K562 (cell line): ENCODE results near the gene ZCWPW1. TPM values are rescaled to one million over a fixed set of nuclear protein-coding genes. Genes with fewer than 3 reads are reported as not detected.

Experiments used
- ATAC-seq: fragments of 200-7000 bp; cut with Tn5 transposase; 3 replicates; pipeline ENCODE4 v1.9.1; 2020; ENCODE audit warnings: moderate library complexity
- BruUV-seq: library from RNA; stranded (reverse); fragments of 400-500 nt; replicated peaks from 2 replicates; lab custom pipeline; 2021; lab: Mats Ljungman, UMichigan
- CTCF ChIA-PET: fragments of 300-600 bp; formaldehyde crosslinking; extraction: SDS; loops from one replicate; lab custom pipeline; 2021; ENCODE audit warnings: low intra/inter-chr PET ratio; lab: Yijun Ruan, JAX
- POLR2A ChIA-PET: fragments of 300-600, 350-650 bp; sonication (Branson Sonifier 250); formaldehyde crosslinking; extraction: SDS; loops from one replicate; lab custom pipeline; 2021; ENCODE audit warnings: antibody characterized with exemption, inconsistent platforms; lab: Yijun Ruan, JAX
- DNase-seq, 4 experiments: peaks; one replicate each; pipeline versions ENCODE4 v3.0.0 to v3.0.0-alpha.2; 2011 to 2018; ENCODE audit warnings: low spot score in 3 of 4, mixed read lengths in 3 of 4; ENCODE audit errors: extremely low read depth in 1 of 4
- FAIRE-seq: peaks from 2 replicates; lab custom pipeline; 2011; peaks lifted over from hg19 to GRCh38; lab: Jason Lieb, UNC
- H2AFZ ChIP-seq: 2 replicates; pipeline ENCODE4 v1.6.0; 2011; ENCODE audit warnings: low read depth, low read length, control low read depth, inconsistent platforms
- H3K27ac ChIP-seq: fragments of 200-600 bp; 3 replicates; pipeline ENCODE4 v1.8.0; 2011; ENCODE audit warnings: low read depth, mild to moderate bottlenecking, control low read depth, inconsistent platforms, low read length, moderate library complexity, mixed read lengths; ENCODE audit errors: extremely low read depth
- H3K27me3 ChIP-seq, 2 experiments: fragments of 300-600 bp in 1 of 2; 2 replicates in 1 of 2; 3 replicates in 1 of 2; pipeline versions ENCODE4 v1.6.0 to v1.8.0; 2011; ENCODE audit warnings: inconsistent platforms in 2 of 2, low read length in 2 of 2, mild to moderate bottlenecking in 1 of 2, mixed read lengths in 1 of 2, moderate library complexity in 1 of 2; ENCODE audit not compliant: control insufficient read depth in 2 of 2, insufficient read depth in 2 of 2
- H3K36me3 ChIP-seq: fragments of 300-600 bp; 3 replicates; pipeline ENCODE4 v1.8.0; 2011; ENCODE audit warnings: mild to moderate bottlenecking, low read length, inconsistent platforms; ENCODE audit not compliant: control insufficient read depth, insufficient read depth
- H3K4me1 ChIP-seq, 2 experiments: fragments of 200-600 bp in 1 of 2; replicated peaks in 1 of 2; 2 replicates in 1 of 2; 3 replicates in 1 of 2; pipeline versions ENCODE4 v1.5.1 to v1.8.0; 2011; ENCODE audit warnings: inconsistent platforms in 2 of 2, low read length in 2 of 2, mild to moderate bottlenecking in 1 of 2, mixed read lengths in 1 of 2, moderate library complexity in 1 of 2; ENCODE audit not compliant: control insufficient read depth in 2 of 2, insufficient read depth in 2 of 2
- H3K4me2 ChIP-seq: 2 replicates; pipeline ENCODE4 v1.6.1; 2011; ENCODE audit warnings: low read length, control low read depth, inconsistent platforms, mixed read lengths; ENCODE audit not compliant: insufficient read depth
- H3K4me3 ChIP-seq: fragments of 200-600 bp; sonication (generic), shearing (Covaris generic); 2 replicates; pipeline ENCODE4 v1.5.1; 2016; ENCODE audit warnings: control low read depth, inconsistent platforms
- H3K79me2 ChIP-seq: fragments of 200-600 bp; 3 replicates; pipeline ENCODE4 v1.8.0; 2011; ENCODE audit warnings: low read length, inconsistent platforms; ENCODE audit not compliant: control insufficient read depth, insufficient read depth
- H3K9ac ChIP-seq, 2 experiments: 2 replicates each; pipeline versions ENCODE4 v1.6.0 to v1.6.1; 2011; ENCODE audit warnings: low read depth in 2 of 2, low read length in 2 of 2, control low read depth in 1 of 2, inconsistent platforms in 1 of 2, mild to moderate bottlenecking in 1 of 2, mixed read lengths in 1 of 2; ENCODE audit not compliant: insufficient read depth in 1 of 2
- H3K9me1 ChIP-seq: one replicate; pipeline ENCODE4 v1.6.0; 2011; ENCODE audit warnings: inconsistent platforms, mild to moderate bottlenecking, low read length, moderate library complexity; ENCODE audit not compliant: control insufficient read depth, insufficient read depth
- H3K9me3 ChIP-seq: replicated peaks from 2 replicates; pipeline ENCODE4 v1.5.1; 2011; ENCODE audit warnings: low read depth, low read length, inconsistent platforms; ENCODE audit not compliant: control insufficient read depth, insufficient read depth
- H4K20me1 ChIP-seq: replicated peaks from 2 replicates; pipeline ENCODE4 v1.6.1; 2011; ENCODE audit warnings: low read length, inconsistent platforms, mixed read lengths; ENCODE audit not compliant: control insufficient read depth, insufficient read depth
- NELFE ChIP-seq: IDR thresholded peaks from 2 replicates; pipeline ENCODE4 v1.6.1; 2011; ENCODE audit warnings: mild to moderate bottlenecking; ENCODE audit not compliant: insufficient read depth, insufficient read length
- RBM39 ChIP-seq: fragments of 200-400 bp; formaldehyde crosslinking; optimal IDR thresholded peaks from 2 replicates; pipeline ENCODE3; 2018; ENCODE audit warnings: low read depth, low read length
- SOX6 ChIP-seq: fragments of 450-650 bp; IDR thresholded peaks from 2 replicates; pipeline ENCODE4 v1.6.1; 2014; ENCODE audit warnings: mild to moderate bottlenecking
- ZBTB8A ChIP-seq: fragments of 450-650 bp; IDR thresholded peaks from 2 replicates; pipeline ENCODE4 v1.6.1; 2018; ENCODE audit warnings: mild to moderate bottlenecking, moderate library complexity; ENCODE audit not compliant: partially characterized antibody
- ZNF23 ChIP-seq: fragments of 250-450 bp; sonication (Bioruptor Pico); IDR thresholded peaks from 2 replicates; pipeline ENCODE4 v1.4.0; 2020; ENCODE audit warnings: mild to moderate bottlenecking
- ZNF830 ChIP-seq: fragments of 250-450 bp; sonication (Bioruptor Pico); IDR thresholded peaks from 2 replicates; pipeline ENCODE4 v1.5.0; 2021; ENCODE audit warnings: mild to moderate bottlenecking
- WGBS: fragments of 100-300 bp; shearing (Covaris generic); methylation state at CpG from one replicate; pipeline ENCODE4 v1.1.6; 2016; ENCODE audit warnings: low coverage, mixed read lengths; ENCODE audit not compliant: insufficient coverage; ENCODE audit errors: missing lambda C conversion rate; 5-methylcytosine and 5-hydroxymethylcytosine counted together
- in situ Hi-C: fragments of 300-500 bp; cut with MboI; formaldehyde crosslinking; loops from 4 replicates; pipeline ENCODE4 v1.15.0; 2018; ENCODE audit warnings: inconsistent platforms, mixed read lengths
- intact Hi-C: fragments of 100-400 bp; cut with micrococcal nuclease; formaldehyde crosslinking; loops from 2 replicates; pipeline ENCODE4 v1.14.2; 2022
- polyA plus RNA-seq, 8 experiments: library from polyadenylated mRNA; depleted of rRNA in 4 of 8; stranded (reverse) in 5 of 8; unstranded in 3 of 8; fragments of >200 nt; fragmentation: Nextera tagmentation in 2 of 8; fragmentation: Illumina TruSeq in 1 of 8; extraction: Ambion mirVana in 2 of 8; extraction: Trizol in 1 of 8; gene quantifications; 2 replicates each; pipeline versions ENCODE4 v1.2.1 to v1.2.3, GENCODE V29; 2011 to 2014; ENCODE audit warnings: inconsistent platforms in 1 of 8, missing spikeins in 1 of 8
- total RNA-seq, 7 experiments: library from RNA; depleted of rRNA in 6 of 7; stranded (reverse); fragments of >200 nt in 6 of 7; fragmentation: Illumina TruSeq in 2 of 7; extraction: Trizol in 2 of 7; gene quantifications; 2 replicates each; pipeline versions ENCODE4 v1.2.1 to v1.2.3, GENCODE V29; 2011 to 2021; ENCODE audit warnings: low replicate concordance in 1 of 7
- TF ChIP-seq, protein P1 (sequence below): fragments of 450-650 bp; IDR thresholded peaks from 2 replicates; pipeline ENCODE4 v1.6.1; 2016; ENCODE audit warnings: mild to moderate bottlenecking, moderate library complexity

ZCWPW1 gene
- total and polyA plus RNA-seq, 9 of the 15 experiments (the other 6 are each of a cell fraction or from before 2014, with no cell fraction given), result 0.18 to 1.7 (median 1.2) TPM

DNA sequence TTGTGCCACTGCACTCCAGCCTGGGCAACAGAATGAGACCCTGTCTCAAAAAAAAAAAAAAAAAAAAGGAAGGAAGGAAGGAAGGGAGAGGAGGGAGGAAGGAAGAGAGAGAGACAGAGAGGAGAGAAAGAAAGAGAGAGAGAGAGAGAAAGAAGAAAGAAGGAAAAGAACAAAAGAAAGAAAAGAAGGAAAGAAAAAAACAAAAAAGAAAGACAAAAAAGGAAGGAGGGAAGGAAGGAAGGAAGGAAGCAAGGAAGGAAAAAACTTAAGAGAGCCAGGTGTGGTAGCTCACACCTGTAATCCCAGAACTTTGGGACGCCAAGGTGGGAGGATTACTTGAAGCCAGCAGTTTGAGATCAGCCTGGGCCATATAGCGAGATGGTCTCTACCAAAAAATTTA lies 36.3 kb upstream of the ZCWPW1 start (continued):
- no peak for TF ChIP-seq SOX6

DNA sequence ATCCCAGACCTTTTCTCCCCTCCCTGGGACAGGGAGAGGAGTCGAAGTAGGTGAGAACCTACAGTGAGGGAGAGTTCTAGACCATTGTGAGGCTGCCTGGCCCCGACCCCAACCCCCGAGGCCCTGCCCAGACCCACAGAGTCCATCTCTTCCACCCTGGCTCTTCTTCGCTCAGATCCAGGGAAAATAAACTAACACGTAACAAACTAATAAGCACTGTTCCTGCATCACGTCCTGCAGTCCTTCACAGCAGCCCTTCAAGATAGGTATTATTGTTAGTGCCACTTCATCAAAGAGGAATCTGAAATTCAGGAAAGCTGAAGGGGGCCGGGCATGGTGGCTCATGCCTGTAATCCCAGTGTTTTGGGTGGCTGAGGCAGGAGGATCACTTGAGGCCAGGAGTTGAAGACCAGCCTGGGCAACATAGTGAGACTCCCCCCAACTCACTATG lies 35.7 kb upstream of the ZCWPW1 start, which contains the start of gene SPACDR:
Gene SPACDR, minus strand, starts transcription at position 51 of the 451 bp plus-strand sequence. CDS start 235 bp downstream, outside the sequence.
- no peaks in the 10 kb centered on the region for H3K9me1 ChIP-seq
- intact Hi-C loops (no loop called here), in situ Hi-C loops (loop anchor here (25.0 kb wide), 1 partner anchor 98 kb away; the partner anchor contains the start of gene SAP25)
- ChIA-PET POLR2A (interaction anchor here (0.7 kb wide), 1 partner anchor 1013 kb away, joined by 3 read pairs; no protein-coding TSS in a partner anchor), CTCF (interaction anchor here (3.4 kb wide), 1 partner anchor 95 kb away, joined by 10 read pairs; no protein-coding TSS in a partner anchor)
- H3K4me2 ChIP-seq, result no peak within 1 kb of the TSS
- FAIRE-seq, result no peak
- no peaks in the 10 kb centered on the region for H3K9me3 ChIP-seq
- H3K4me1 ChIP-seq, result peaks cover 0 to 20% of the 10 kb centered on the region in 2 experiments; a peak in 2 of 5 replicates
- H3K9ac ChIP-seq, result peak within 1 kb of the TSS in 1 of 2 experiments; percentile 79; a peak in 2 of 4 replicates
- 46% methylated on average over 7 of the region's 7 CpGs for WGBS
- peaks cover 20% of the 10 kb centered on the region; the same call in 2 of the 3 replicates for H3K36me3 ChIP-seq
- peaks cover 8% of the 10 kb centered on the region; the same call in 1 of the 2 replicates for H4K20me1 ChIP-seq
- BruUV-seq, result no TSS peak
- no peak within 1 kb of the TSS for H3K4me3 ChIP-seq
- no peak for DNase-seq
- no peak within 1 kb of the TSS for H3K27ac ChIP-seq
- H2AFZ ChIP-seq, result no peak within 1 kb of the TSS
- H3K79me2 ChIP-seq, result no peaks in the 10 kb centered on the region
- no peaks in the 10 kb centered on the region for H3K27me3 ChIP-seq
- no peak for ATAC-seq
- TF ChIP-seq NELFE (no peak), ZNF830 (CRISPR knock-in tag) (no peak), ZBTB8A (no peak), RBM39 (no peak), ZNF23 (CRISPR knock-in tag) (no peak)
- TF ChIP-seq, protein P1, sequence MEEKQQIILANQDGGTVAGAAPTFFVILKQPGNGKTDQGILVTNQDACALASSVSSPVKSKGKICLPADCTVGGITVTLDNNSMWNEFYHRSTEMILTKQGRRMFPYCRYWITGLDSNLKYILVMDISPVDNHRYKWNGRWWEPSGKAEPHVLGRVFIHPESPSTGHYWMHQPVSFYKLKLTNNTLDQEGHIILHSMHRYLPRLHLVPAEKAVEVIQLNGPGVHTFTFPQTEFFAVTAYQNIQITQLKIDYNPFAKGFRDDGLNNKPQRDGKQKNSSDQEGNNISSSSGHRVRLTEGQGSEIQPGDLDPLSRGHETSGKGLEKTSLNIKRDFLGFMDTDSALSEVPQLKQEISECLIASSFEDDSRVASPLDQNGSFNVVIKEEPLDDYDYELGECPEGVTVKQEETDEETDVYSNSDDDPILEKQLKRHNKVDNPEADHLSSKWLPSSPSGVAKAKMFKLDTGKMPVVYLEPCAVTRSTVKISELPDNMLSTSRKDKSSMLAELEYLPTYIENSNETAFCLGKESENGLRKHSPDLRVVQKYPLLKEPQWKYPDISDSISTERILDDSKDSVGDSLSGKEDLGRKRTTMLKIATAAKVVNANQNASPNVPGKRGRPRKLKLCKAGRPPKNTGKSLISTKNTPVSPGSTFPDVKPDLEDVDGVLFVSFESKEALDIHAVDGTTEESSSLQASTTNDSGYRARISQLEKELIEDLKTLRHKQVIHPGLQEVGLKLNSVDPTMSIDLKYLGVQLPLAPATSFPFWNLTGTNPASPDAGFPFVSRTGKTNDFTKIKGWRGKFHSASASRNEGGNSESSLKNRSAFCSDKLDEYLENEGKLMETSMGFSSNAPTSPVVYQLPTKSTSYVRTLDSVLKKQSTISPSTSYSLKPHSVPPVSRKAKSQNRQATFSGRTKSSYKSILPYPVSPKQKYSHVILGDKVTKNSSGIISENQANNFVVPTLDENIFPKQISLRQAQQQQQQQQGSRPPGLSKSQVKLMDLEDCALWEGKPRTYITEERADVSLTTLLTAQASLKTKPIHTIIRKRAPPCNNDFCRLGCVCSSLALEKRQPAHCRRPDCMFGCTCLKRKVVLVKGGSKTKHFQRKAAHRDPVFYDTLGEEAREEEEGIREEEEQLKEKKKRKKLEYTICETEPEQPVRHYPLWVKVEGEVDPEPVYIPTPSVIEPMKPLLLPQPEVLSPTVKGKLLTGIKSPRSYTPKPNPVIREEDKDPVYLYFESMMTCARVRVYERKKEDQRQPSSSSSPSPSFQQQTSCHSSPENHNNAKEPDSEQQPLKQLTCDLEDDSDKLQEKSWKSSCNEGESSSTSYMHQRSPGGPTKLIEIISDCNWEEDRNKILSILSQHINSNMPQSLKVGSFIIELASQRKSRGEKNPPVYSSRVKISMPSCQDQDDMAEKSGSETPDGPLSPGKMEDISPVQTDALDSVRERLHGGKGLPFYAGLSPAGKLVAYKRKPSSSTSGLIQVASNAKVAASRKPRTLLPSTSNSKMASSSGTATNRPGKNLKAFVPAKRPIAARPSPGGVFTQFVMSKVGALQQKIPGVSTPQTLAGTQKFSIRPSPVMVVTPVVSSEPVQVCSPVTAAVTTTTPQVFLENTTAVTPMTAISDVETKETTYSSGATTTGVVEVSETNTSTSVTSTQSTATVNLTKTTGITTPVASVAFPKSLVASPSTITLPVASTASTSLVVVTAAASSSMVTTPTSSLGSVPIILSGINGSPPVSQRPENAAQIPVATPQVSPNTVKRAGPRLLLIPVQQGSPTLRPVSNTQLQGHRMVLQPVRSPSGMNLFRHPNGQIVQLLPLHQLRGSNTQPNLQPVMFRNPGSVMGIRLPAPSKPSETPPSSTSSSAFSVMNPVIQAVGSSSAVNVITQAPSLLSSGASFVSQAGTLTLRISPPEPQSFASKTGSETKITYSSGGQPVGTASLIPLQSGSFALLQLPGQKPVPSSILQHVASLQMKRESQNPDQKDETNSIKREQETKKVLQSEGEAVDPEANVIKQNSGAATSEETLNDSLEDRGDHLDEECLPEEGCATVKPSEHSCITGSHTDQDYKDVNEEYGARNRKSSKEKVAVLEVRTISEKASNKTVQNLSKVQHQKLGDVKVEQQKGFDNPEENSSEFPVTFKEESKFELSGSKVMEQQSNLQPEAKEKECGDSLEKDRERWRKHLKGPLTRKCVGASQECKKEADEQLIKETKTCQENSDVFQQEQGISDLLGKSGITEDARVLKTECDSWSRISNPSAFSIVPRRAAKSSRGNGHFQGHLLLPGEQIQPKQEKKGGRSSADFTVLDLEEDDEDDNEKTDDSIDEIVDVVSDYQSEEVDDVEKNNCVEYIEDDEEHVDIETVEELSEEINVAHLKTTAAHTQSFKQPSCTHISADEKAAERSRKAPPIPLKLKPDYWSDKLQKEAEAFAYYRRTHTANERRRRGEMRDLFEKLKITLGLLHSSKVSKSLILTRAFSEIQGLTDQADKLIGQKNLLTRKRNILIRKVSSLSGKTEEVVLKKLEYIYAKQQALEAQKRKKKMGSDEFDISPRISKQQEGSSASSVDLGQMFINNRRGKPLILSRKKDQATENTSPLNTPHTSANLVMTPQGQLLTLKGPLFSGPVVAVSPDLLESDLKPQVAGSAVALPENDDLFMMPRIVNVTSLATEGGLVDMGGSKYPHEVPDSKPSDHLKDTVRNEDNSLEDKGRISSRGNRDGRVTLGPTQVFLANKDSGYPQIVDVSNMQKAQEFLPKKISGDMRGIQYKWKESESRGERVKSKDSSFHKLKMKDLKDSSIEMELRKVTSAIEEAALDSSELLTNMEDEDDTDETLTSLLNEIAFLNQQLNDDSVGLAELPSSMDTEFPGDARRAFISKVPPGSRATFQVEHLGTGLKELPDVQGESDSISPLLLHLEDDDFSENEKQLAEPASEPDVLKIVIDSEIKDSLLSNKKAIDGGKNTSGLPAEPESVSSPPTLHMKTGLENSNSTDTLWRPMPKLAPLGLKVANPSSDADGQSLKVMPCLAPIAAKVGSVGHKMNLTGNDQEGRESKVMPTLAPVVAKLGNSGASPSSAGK, result no peak
